GM19025 (cell line): ENCODE measurements around the gene BHLHE40.

Experiments used
- ATAC-seq: cut with Tn5 transposase; IDR thresholded peaks from one replicate; pipeline ENCODE4 v1.9.1; 2021; ENCODE audit warnings: mild to moderate bottlenecking, low read depth, moderate library complexity; ENCODE audit not compliant: unreplicated experiment

Gene BHLHE40

DNA sequence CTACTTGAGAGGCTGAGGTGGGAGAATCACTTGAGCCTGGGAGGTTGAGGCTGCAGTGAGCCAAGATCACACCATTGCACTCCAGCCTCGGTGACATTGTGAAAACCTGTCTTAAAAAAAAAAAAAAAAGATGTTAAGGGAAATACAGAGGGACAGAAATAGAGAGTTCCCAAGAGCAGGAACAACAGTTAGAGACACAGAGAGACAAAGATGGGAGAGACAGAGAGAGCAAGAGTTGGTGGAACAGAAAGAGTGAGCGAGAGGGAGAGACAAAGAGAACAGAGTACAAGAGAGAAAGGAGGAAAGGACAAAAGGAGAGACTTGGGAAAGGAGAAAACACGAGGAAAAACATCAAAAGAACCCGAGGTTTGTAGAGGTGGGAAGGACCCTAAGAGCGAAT lies 35.8 kb downstream of the BHLHE40 start:
- ATAC-seq = no peak

DNA sequence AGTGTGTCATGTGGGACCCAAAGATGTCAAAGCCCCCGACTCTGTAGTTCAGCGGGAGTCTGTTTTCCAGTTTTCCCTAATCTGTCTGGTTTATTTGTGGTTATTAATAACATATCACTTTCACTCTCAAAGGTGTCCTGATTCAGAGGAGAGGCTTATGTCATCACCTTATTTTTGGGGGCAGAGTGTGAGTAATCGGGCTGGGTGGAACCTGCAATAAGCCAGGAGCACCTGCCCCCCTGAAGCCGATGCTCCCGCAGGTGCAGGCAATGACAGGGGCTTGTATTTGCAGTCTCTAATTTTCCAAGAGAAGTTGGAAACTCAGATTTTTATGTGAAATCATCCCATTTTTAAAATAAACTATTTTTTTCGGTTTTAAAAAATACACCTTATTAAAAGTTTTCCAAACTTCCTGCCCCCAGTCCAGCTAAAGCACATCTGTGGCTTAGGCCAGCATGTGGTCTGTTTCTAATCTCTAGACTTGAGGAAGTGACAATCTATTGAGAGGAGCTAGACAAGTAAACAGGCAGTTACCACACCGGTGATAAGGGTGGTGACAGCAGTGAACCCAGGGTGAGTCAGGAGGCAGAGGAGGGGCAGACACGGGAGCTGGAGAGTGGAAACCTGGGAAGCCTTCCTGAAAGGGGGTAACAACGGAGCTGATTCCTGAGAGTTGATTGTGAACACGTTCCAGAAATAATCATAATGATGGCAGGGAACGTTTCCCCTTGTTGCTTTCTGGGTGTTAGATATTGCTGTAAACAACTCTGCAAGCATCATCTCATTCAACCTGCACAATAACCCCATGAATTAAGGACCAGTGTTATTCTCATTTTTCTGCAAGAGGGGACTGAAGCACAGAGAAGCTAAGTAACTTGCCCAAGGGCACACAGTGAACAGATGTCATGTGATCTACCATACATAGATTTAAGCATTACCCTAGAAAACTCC lies 37.2 kb downstream of the BHLHE40 start:
- ATAC-seq = peak; percentile 44

DNA sequence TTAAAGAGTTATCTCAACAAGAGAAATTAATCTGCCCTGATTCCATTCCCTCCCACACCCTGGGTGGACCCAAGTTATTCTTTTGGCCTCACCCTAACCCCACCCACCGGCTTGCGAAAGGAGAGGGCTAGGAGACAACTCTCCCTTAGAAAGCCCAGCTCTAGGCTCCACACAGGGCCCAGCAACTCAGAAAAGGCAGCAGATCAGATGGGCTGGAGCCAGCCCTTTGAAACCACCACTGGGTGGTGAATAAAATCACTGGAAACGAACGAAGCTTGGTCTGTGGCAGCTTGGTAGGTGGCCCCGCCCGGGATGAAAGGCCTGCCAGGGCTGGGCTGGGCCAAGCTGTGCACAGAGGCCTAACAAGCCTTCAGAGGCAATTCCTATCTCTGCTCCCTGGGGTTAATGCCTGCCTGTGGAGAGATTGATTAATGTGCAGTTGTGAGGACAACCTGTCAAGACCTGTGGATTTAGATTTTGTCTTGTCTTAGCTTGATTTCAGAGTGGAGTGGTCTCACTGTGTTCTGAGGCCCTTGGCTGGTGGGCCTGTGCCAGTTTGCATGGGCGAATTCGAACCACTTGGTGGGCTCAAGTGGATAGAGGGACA lies 38.8 kb downstream of the BHLHE40 start:
- no peak for ATAC-seq

DNA sequence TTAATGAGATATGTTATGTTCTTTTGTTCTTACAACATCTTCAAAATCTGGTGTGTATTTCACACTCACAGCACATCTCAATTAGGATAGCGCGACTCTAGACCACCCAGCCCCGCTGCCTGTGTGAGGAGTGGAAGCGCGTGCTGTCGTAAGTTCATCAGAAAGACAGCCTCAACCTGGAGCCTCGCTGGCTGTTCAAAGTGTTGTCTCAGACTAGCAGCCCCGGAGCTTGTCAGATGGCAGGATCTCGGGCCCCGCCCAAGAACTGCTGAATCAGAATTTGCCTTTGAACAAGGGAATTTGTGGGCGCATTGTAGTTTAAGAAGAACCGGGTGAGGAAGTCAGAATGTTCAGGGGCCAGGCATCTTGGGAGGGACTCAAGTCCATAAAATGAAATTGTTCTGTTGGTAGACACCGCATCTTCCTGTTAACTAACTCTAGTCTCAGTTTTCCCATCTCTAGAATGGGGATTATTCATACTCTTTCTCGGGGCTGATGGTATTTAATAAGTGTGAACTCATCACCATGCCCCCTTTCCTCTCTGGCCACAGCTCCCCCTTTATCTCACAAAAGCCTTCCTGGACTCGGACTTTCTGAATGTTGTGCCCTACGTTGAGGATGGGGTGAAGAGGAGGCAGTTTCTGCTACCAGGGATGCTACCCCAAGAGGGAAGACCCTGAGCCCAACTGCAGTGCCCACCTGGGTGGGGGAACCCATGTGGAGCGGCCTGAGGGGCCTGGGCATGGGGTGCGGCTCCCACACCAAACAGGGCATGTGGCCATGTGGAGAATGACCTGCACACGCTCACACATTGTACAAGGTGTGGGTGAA lies 40.4 kb downstream of the BHLHE40 start:
- no peak for ATAC-seq

DNA sequence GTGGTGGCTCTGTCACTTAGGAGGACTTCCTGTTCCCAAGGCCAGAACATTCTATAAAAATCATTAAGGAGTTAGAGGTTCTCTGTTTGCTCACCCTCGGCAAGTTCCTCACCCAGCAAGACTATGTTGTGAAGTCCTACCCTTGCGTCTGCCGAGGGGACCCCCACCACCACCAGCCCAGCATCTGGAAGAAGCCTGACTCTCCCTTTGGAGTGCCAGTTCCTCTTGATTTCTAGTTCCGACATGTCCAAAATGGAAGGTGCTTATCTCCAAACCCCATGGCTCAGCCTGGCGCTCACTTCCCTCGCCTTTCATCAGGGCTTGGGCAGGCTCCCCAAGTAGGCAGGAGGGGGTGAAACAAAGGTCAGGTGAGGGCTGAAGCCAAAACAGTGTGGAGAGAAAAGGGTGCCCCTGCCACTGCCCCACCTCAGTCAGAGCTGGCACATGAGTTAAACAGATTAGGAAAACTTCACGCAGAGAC lies 41.0 kb downstream of the BHLHE40 start:
- ATAC-seq = no peak

DNA sequence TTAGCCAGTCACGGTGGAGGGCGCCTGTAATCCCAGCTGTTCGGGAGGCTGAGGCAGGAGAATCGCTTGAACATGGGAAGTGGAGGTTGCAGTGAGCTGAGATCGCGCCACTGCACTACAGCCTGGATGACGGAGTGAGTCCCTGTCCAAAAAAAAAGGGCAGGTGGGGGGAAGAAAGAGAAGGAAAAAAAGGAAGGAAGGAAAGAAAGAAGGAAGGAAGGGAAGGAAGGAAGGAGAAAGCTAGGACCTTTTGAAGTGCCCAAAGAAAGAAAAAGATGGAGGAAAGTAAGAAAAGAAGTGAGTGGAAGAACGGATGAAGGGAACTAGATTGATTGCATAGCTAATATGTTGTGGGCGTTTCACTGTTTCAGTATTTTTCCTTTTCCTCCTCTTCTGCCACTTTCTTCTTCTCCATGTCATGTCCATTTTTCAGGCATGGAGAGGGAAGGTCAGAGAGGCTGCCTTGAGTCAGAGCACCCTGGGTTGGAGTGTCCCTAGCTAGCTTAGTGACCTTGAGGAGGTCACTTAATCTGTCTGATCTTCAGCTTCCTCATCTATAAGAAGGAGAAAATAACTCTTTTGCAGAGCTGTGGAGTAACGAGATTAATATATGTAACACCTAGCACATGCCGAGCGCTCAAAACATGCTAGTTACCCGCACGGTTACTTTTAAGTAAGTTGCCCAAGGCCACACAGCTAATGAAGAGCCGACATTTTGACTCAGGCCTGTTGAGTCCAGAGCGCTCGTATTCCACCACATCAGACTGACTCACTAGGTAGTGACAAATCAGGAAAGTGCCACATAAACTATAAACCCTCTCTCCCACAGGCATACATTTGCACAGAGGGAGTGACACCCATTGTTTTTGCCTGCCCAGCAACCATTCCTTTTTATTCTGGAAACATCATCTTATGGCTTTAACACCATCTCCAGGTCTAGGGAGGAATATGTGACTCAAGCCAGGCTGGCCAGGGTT lies 42.2 kb downstream of the BHLHE40 start:
- no peak for ATAC-seq

DNA sequence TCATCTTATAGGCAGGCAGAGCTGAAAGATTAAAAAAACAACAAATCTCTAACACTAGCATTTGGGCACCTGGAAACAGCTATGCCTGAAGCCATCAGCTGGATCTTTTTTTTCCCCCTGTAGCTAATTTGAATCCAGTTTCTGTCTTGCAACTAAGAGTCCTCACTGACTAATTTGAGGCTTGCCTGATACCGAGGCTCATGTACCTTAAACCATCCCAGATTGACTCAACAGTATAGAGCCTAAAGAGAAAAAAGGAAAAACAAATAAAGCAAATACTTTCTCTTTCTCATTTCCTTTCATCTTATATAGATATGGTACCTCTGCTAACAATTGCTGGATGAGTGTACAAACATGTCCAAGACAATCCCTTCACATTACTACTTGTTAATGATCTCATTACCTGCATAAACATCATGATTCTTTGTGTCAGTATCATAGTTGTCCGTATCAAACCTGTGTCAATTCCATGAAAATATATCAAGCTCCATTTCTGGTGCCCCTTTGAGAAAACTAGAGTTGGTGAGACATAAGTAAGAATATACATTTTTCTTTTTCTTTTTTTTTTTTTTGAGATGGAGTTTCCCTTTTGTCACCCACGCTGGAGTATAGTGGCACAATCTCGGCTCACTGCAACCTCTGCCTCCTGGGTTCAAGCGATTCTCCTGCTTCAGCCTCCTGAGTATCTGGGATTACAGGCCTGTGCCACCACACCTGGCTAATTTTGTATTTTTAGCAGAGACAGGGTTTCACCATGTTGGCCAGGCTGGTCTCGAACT lies 43.1 kb downstream of the BHLHE40 start:
- ATAC-seq = peak; percentile 62

DNA sequence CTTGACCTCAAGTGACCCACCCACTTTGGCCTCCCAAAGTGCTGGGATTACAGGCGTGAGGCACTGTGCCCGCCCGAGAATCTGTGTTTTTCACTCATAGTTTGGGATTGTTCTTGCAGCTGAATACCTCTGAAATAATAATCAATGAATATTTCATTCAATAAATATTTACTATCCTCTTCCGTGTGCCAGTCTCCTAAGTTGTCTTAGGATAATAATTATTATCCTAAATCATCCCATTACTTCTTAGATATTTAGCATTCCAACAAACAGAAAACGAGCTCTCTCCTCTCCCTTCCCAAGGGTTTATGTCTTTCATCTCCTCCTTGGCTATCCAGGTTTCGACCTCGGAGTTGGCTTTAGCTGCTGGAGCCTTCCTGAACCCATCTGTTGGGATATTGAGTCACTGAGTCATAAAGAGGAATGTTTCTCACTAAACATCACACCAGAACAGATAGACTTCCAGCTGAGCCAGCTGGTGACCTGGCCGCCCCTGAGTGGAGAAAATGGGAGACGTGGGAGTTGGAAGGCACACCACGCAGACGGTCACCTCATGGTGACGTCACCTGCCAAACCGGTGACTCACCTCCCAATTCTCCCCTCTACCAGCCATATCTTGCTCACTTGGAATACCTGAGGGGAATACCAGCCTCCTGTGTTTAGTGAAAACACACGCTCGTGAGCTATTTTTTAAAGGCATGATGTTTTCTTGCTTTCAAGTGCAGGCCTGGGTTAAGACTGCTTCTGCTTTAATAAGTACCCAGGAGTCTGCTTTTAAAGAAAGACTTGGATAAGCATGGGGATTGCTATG lies 43.9 kb downstream of the BHLHE40 start:
- ATAC-seq = no peak

DNA sequence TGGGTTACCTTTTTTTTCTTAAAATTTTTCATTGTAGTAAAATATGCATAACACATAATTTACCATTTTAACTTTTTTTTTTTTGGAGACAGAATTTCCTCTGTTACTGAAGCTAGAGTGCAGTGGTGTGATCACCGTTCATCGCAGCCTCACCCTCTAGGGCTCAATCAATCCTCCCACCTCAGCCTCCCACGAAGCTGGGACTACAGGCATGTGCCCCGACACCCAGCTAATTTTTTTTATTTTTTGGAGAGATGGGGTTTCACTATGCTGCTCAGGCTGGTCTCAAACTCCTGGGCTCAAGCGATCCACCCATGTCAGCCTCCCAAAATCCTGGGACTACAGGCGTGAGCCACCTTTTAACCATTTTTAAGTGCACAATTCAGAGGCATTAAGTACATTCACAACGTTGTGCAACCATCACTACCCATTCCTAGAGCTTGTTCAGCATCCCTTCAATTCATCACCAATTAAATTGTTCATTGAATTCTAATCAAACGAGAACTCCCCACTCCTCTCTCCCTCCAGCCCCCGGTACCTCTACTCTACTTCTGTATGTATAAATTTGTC lies 44.6 kb downstream of the BHLHE40 start:
- ATAC-seq = no peak

DNA sequence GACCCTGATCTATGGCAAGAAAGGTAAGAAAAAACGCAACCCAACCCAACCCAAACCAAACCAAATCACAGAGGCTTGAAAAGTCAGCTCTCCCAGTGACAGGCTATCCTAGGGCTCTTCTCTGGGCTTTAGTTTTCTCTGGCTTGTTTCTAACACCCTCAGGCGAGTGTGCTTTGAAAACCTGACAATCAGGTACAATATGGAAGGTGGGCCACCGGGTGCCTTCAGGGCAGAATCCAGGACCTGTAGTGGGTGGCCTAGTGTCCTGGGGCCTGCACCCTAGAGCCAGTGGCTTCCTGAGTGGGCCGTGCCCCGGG lies 46.8 kb downstream of the BHLHE40 start:
- ATAC-seq = no peak

DNA sequence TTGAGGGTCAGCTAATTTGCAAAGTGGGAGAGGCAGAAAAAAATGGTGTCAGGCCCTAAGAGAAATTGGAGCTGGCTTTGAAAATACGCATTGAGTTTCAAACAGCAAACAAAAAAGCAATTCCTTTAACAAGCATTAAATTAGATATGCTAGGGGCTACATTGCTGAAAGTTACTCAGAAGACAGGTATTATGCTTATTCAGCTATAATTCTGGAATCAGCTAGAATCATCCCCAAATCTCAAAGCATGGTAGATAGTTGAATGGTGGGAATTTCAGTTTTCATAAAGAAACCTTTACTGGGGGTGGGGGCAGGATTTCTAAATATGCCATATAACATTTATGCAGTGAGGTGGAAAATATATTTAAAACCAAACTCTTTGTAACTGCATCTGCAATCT lies 50.5 kb downstream of the BHLHE40 start:
- ATAC-seq = no peak

DNA sequence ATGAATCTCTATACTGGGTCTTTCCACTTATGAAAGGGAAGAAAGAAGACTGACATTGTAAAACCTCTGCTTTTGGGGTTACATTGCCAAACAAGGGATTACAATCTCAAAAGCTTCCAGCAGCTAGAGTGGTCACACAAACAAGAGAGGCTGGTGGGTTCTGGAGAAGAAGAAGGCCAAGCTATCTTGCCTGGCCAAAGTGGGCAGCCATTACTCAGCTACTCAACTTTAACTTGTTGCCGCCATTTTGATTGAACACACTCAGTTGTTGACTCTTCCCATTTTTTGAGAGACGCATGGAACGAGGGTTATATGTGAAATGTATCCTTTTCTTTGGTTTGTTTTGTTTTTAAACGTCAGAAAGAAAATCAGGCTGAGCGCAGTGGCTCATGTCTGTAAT lies 50.9 kb downstream of the BHLHE40 start:
- ATAC-seq = no peak

DNA sequence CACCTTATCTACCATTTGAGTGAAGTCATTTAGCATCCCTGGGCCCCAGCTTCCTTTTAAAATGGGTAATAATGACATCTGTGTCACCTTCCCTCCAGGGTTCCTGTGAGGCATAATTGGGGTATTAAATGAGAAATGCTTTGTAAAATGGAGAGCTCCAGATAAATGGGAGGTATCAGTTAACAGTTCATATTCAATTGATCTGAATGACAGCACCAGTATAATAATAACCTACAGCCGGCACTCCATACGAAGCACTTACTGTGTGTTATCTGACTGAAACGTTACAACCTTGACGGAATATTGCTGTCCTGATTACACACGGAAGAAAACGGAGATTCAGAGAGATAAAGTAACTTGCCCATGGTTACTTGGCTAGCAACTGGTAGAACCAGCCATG lies 53.6 kb downstream of the BHLHE40 start:
- no peak for ATAC-seq
